NCI-H2227 (cell line): ENCODE results near the gene MSANTD2.
A peak's percentile ranks its signal among the peaks of the same experiment; 100 is the strongest.

Experiments used
- DNase-seq: peaks from one replicate; lab custom pipeline; 2025; ENCODE audit not compliant: unreplicated experiment; lab: John Stamatoyannopoulos, UW

Gene MSANTD2

DNA sequence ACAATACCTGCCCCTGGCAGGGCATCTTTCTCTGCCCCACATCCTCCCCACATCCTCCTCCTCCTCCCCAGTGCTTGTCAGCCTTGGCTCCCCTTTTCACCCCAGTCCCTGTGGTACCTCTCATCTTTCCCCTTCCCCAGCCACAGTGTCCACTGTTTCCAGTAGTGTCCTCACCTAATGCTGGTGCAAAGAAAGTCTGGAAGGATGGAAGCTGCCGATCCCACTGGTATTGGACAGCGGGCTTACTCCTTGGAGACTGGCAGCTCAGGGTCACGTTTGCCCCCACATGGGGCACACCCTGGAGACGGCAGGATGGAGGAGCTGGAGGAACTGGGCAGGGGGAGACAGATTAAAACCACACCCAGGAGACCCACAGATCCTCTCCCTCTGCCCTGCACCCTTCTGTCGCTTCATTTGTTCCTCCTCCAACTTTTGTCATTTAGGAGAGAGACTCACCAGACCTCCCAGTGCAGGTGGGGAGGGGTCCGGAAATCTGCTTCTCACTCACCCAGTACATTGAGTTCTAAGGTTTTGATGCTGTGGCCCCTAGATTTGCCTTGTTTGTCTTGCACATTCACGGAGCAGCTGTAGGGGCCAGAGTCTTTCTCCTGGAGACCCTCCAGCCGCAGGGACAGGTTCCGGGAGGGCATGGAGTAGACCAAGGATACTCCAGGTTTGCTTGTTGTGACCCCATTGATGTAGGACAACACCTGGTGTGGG lies 44.0 kb downstream of the MSANTD2 start:
- DNase-seq: no peak

DNA sequence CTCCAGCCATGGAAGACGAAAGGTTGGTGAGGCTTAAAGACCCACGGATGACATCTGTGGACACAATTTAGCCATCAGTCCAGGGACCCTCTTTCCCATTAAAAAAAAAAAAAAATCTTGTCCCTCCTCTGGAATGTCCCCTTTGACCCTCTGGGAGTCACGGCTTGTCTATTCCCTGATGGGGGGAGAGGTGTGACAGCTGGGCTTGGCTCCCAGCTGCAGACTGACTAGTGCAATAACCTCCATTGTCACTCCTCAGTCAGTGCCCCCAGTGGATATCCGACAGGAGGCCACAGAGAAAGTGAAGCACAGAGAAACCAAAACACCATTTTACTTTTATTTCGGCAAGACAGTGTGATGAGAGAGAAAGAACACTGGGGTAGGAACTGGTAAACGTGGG lies 45.5 kb downstream of the MSANTD2 start:
- DNase-seq: no peak

DNA sequence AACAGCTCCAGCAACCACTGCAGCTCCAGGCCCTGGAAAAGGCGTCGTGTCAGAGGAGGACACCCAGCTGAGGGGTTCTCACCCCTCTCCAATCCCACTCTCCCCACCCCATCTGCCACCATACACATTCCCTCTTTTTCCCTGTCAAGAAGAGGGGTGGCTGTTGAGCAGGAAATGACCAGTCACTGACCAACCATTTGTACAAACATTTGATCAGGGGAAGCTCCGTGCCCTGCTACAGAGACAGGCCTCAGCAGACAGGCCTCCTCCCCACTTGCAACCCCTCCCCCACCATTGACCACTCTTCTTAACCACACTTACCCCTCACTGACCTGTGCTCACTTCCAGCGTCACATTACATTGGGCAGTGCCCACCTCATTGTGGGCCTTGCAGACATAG lies 45.9 kb downstream of the MSANTD2 start:
- DNase-seq: no peak

DNA sequence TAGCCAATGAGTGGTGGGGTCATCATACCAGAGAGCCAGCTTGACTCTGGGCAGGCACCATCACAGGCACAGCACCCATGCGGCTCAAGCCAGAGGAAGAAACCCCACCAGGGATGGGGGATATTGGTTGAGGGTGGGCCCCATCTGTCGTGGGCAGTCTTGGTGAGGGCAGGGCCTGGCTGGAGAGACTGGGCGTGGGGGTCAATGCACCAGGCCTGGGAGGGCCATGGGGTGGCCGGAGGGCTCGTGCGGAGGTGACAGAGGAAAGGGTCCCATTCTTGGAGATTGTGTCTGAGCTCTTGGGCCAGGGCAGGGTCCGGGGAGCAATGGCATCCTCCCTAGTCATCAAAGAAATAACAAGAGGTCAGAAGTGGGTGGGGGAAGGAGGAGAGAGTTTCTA lies 46.6 kb downstream of the MSANTD2 start:
- no peak for DNase-seq

DNA sequence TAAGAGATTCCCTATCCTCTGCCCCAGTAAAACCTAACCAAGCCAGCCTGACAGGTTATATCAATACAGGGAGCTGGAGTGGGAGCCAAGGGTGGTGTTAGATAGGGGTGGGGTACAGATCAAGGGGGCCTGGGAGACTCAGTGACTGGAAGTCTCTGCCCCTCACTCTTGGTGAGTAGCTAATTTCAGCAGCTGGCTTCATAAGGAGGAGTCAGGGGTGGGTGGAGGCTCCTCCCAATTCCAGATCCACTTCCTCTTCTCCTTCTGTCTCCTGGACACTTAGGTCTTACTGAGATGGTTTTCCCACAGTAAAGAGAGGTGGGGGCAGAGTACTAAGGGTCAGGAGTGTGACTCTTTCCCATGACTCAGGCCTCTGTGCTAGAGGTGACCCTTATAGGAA lies 47.0 kb downstream of the MSANTD2 start:
- DNase-seq: no peak

- DNase-seq: no peak
Observed at GRCh38 chr11:124752471-124753102, 47.6 kb downstream of the MSANTD2 start.

- DNase-seq: no peak
Observed at GRCh38 chr11:124751741-124752470, 48.3 kb downstream of the MSANTD2 start, which contains the start of gene VSIG2. TSS of gene VSIG2 (minus strand) at chr11:124752255. CDS start at chr11:124752137, 118 bp downstream.

- DNase-seq: no peak
Observed at GRCh38 chr11:124751391-124751740, 48.8 kb downstream of the MSANTD2 start.

- no peak for DNase-seq
Observed at GRCh38 chr11:124749912-124750311, 50.3 kb downstream of the MSANTD2 start.

DNA sequence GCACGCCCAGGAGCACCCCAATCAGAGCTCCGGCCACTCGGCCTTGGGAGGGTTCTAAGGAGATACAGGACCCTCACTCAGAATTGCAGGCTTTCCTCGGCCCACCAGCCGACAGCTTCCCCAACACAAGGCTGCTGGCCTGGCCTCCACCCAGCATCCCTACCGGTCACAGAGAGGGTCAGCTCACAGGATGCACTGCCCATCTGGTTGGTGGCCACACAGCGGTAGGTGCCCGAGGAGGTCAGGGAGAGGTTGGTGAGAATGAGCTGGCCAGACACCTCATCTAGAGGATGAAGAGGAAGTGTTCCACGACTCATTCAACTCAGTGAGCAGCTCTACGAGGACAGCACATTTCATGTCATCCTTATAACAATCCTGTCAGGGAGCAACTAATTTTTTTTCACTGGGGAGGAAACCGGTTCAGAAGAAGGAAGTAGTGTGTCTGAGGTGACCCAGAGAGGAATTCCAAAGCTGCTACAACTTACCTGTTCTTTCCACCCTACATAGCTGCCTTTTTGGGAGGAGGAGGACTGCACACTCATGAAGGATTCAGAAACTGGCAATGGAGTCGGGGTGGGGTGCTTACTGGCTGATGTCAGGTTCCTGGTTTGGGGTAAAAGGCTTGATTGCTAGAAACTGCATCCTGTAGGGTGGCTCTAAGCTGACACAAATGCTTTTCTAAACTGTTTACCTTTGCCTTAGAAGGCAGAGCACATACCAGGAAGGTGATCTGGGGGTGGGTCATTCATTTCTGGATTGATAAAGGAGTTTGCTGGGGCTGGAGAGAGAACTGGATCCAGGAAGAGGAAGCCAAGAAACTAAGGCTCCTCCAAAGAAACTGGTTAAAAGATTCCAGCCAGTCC lies 51.5 kb downstream of the MSANTD2 start:
- DNase-seq: no peak

DNA sequence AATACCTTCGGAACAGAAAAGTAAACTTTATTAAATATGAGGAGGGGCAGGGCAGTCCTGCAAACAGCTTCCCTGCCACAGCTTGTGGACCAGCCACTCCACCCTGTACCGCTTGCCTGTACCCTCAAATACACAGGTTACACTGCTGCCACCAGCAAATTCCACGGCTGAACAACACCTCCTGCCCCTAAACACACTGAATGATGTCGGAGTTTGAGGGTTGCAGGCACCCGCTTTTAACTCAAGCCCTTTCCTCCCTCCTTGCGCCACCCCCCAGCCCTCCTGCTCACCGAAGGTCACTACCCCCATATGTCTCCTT lies 52.1 kb downstream of the MSANTD2 start:
- no peak for DNase-seq

GRCh38 chr11:124747406-124748099 lies 52.7 kb downstream of the MSANTD2 start:
- no peak for DNase-seq

GRCh38 chr11:124746621-124747243 lies 53.5 kb downstream of the MSANTD2 start:
- no peak for DNase-seq

DNA sequence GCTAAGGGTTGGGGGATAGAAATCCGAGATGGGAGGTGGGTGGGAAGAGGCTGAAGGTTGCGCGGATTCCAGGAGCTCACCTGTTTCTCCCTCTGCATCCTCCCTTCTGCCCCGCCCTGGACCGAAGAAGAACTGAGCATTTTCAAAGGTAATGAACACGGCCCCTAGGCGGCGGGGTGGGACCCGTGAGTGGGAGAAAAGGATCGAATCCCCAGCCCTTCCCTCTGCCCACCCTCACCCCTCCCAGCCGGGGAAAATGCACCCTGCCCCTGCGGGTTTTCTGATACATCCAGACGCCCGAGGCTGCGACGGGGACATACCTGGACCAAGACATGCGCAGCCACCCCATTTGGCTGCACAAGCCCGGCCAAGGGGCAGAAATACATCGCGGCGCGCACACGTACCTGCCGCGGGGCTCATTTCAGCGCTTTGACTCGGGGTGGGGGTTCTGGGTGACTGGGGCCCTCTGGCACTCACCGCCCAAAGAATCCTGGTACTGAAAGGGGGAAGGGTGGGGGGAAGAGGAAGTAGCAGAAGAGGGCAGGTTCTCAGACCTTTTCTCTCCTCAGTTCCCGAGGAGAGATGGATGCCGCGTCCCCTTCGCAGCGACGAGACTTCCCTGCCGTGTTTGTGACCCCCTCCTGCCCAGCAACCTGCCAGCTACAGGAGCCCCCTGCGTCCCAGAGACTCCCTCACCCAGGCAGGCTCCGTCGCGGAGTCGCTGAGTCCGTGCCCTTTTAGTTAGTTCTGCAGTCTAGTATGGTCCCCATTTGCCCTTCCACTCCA lies 54.2 kb downstream of the MSANTD2 start:
- DNase-seq: no peak

DNA sequence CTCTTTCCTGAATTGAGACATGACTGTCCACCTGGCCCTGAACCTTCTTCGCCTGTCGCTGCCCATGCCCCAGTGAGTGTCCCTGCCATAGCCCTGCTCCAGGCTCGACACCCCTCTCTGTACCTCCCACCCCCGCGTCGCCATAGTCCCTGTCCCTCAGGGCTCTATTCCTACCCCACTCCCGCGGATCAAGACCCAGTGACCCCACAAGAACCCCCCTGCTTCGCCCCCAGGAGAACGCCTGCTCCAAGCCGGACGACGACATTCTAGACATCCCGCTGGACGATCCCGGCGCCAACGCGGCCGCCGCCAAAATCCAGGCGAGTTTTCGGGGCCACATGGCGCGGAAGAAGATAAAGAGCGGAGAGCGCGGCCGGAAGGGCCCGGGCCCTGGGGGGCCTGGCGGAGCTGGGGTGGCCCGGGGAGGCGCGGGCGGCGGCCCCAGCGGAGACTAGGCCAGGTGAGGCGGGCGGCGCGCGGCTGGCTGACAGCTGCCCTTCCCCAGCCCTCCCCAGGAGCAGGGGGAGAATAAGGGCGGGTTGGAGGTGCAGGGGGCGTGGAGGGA lies 54.9 kb downstream of the MSANTD2 start:
- DNase-seq: no peak

GRCh38 chr11:124743050-124743449 lies 57.2 kb downstream of the MSANTD2 start:
- no peak for DNase-seq

GRCh38 chr11:124742555-124742954 lies 57.7 kb downstream of the MSANTD2 start:
- no peak for DNase-seq

DNA sequence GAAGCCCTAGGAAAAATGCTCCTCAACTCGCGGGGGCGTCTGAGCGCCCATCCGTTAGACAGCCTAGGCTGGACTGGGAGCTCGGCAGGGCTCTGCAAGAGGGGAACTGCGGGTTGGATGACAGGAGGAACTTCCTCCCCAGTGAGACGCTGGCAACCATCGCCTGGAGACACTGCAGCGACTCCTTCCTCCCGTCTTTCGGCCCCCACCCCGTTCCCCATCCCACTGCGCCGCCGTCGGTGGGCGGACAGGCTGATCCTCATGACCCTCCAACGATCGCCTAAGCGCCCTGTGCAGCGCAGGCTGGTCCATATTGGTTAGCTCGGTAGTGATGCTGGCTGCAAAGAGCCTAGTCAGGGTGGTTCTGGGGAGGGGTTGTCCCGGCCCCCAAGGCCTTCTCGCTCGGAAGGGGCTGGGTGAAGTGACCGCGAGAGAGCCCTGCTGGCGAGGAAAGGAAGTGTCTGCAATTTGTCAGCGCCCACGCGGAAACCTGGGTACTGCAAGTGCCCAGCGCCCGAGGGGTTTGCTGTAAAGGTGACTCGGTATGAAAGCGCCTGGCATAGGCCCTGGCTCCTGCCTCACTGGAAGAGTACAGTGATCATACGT lies 59.8 kb downstream of the MSANTD2 start:
- DNase-seq: peak; percentile 60
